ENCODE measurements around the gene ORC5. TPM values are rescaled to one million over a fixed set of nuclear protein-coding genes. Genes with fewer than 3 reads are reported as not detected.

ORC5 gene
- total RNA-seq, 1 donor from 2014 or later = 14.7 TPM

- no peaks in the 10 kb centered on the region for H3K36me3 Mint-ChIP-seq (ENCODE audit: unreplicated experiment)
Measured at GRCh38 chr7:104112623-104113022, 95.2 kb downstream of the ORC5 start.

GRCh38 chr7:104111271-104111670 is 96.5 kb downstream of the ORC5 start:
- Mint-ChIP-seq H3K27ac (ENCODE audit: unreplicated experiment) (no peak overlapping the region), H3K9me3 (ENCODE audit: unreplicated experiment) (no peaks in the 10 kb centered on the region)
- TF ChIP-seq CTCF (IDR thresholded peaks at IDR 0.05; ENCODE audit: partially characterized antibody, unreplicated experiment) = no peak

More at GRCh38 chr7:104112623-104113022, 95.2 kb downstream of the ORC5 start:
- no peaks in the 10 kb centered on the region for H3K4me1 Mint-ChIP-seq (ENCODE audit: low read depth, unreplicated experiment)
- H3K27me3 Mint-ChIP-seq (ENCODE audit: unreplicated experiment) = no peaks in the 10 kb centered on the region
- no peak for DNase-seq
- H3K27ac Mint-ChIP-seq (ENCODE audit: unreplicated experiment) = no peak overlapping the region
- TF ChIP-seq CTCF (IDR thresholded peaks at IDR 0.05; ENCODE audit: partially characterized antibody, unreplicated experiment) = no peak
- H3K4me3 Mint-ChIP-seq (ENCODE audit: unreplicated experiment) = no peak overlapping the region
- no peaks in the 10 kb centered on the region for H3K9me3 Mint-ChIP-seq (ENCODE audit: unreplicated experiment)

GRCh38 chr7:104106108-104106905 is 101.5 kb downstream of the ORC5 start:
- Mint-ChIP-seq H3K27me3 (ENCODE audit: unreplicated experiment) (no peaks in the 10 kb centered on the region), H3K36me3 (ENCODE audit: unreplicated experiment) (no peaks in the 10 kb centered on the region), H3K4me3 (ENCODE audit: unreplicated experiment) (no peak overlapping the region), H3K9me3 (ENCODE audit: unreplicated experiment) (no peaks in the 10 kb centered on the region), H3K27ac (ENCODE audit: unreplicated experiment) (no peak overlapping the region), H3K4me1 (ENCODE audit: low read depth, unreplicated experiment) (no peaks in the 10 kb centered on the region)
- TF ChIP-seq CTCF (IDR thresholded peaks at IDR 0.05; ENCODE audit: partially characterized antibody, unreplicated experiment) = no peak
- DNase-seq = no peak

More at GRCh38 chr7:104111271-104111670, 96.5 kb downstream of the ORC5 start:
- no peak overlapping the region for H3K4me3 Mint-ChIP-seq (ENCODE audit: unreplicated experiment)
- H3K4me1 Mint-ChIP-seq (ENCODE audit: low read depth, unreplicated experiment) = no peaks in the 10 kb centered on the region
- DNase-seq = no peak
- H3K36me3 Mint-ChIP-seq (ENCODE audit: unreplicated experiment) = no peaks in the 10 kb centered on the region
- no peaks in the 10 kb centered on the region for H3K27me3 Mint-ChIP-seq (ENCODE audit: unreplicated experiment)

GRCh38 chr7:104098890-104099289 is 108.9 kb downstream of the ORC5 start:
- TF ChIP-seq CTCF (IDR thresholded peaks at IDR 0.05; ENCODE audit: partially characterized antibody, unreplicated experiment) = no peak
- H3K4me3 Mint-ChIP-seq (ENCODE audit: unreplicated experiment) = no peak overlapping the region
- peaks cover 2% of the 10 kb centered on the region for H3K4me1 Mint-ChIP-seq (ENCODE audit: low read depth, unreplicated experiment)
- no peaks in the 10 kb centered on the region for H3K36me3 Mint-ChIP-seq (ENCODE audit: unreplicated experiment)
- DNase-seq = no peak
- H3K27me3 Mint-ChIP-seq (ENCODE audit: unreplicated experiment) = no peaks in the 10 kb centered on the region
- no peaks in the 10 kb centered on the region for H3K9me3 Mint-ChIP-seq (ENCODE audit: unreplicated experiment)
- H3K27ac Mint-ChIP-seq (ENCODE audit: unreplicated experiment) = no peak overlapping the region

- Mint-ChIP-seq H3K9me3 (ENCODE audit: unreplicated experiment) (no peaks in the 10 kb centered on the region), H3K27ac (ENCODE audit: unreplicated experiment) (no peak overlapping the region), H3K36me3 (ENCODE audit: unreplicated experiment) (no peaks in the 10 kb centered on the region), H3K4me3 (ENCODE audit: unreplicated experiment) (no peak overlapping the region), H3K27me3 (ENCODE audit: unreplicated experiment) (no peaks in the 10 kb centered on the region), H3K4me1 (ENCODE audit: low read depth, unreplicated experiment) (peaks cover 2% of the 10 kb centered on the region)
- no peak for TF ChIP-seq CTCF (IDR thresholded peaks at IDR 0.05; ENCODE audit: partially characterized antibody, unreplicated experiment)
- DNase-seq = no peak
Measured at GRCh38 chr7:104096683-104097082, 111.1 kb downstream of the ORC5 start.
